ENCODE data around the gene PTGER3.
A peak's percentile ranks its signal among the peaks of the same experiment; 100 is the strongest.
"Not testable (repeated sequence)": the region's sequence is repeated elsewhere in the genome, so short reads cannot be mapped to it uniquely, and the experiment has no call there.

PTGER3 gene

DNA sequence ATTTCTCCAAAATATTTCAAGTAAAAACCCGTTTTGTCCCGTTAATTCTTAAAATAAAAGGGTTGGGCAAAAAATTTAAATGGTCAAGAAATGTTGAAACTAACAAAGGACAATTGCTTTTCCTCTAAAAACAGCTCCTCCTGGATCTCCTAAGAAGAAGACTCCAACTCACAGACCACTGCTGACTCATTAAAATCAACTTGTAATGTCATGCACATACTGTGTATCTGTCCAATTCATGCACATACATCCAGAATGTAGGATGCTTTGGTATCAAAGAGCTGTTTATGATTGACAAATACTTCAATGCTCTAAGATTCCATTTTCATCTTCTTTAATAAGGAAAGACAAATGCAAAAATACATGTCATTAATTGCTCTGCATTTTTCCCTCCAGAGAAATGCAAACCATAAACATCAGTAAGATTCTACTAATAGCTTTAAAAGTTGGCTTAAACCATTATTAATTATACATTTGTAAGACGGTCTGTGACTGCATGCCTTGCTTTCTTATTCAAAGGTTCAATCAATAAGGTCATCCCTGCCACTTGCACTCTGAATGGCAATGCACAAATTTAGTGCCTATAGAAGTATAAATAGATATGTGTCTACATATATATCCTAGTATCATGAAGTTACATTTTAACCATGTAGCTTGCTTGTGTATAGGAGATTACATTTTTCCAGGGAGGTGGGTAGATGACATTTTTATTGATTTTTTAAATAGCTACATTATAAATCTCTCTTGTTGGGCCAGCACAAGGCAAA lies 44.7 kb downstream of the PTGER3 start:
- FAIRE-seq: no peak

GRCh38 chr1:71001624-71002023 lies 46.0 kb downstream of the PTGER3 start:
- FAIRE-seq: no peak

- FAIRE-seq: no peak
Measured at GRCh38 chr1:70997793-70998192, 49.8 kb downstream of the PTGER3 start.

GRCh38 chr1:70994753-70995268 lies 52.8 kb downstream of the PTGER3 start:
- no peak for FAIRE-seq

- FAIRE-seq: no peak
Measured at GRCh38 chr1:70993798-70994197, 53.8 kb downstream of the PTGER3 start.

GRCh38 chr1:70992521-70992920 lies 55.1 kb downstream of the PTGER3 start:
- no peak for FAIRE-seq

DNA sequence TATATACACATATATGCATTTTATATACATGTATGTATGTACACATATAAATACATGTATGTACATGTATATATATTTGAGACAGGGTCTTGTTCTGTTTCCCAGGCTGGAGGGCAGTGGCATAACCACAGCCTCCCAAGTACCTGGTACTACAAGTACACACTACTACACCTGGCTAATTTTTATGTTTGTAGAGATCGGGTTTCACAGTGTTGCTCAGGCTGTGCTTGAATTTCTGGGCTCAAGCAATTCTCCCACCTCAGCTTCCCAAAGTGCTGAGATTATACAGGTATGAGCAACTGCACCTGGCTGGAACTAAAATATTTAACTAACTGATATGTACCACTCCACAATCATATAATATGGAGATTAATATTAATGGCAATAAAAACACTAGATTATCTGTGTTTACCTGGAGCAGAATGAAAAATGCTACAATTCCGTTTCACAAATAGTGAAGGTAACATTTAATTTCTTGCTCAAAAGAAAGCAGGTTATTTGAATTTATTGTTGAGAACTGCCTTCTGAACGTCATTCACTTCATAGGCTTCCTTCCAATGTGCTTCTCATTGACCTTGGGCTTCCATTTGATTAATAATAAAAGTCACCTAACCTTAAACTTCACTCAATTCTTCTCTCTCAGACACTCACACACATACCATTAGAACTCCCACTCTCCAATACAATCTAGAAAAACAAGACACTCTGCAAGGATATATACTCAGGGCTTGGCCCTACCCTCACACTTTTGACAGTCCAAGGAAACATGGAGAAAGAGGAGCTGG lies 57.0 kb downstream of the PTGER3 start:
- FAIRE-seq: no peak

- FAIRE-seq: no peak
Measured at GRCh38 chr1:70987497-70987896, 60.1 kb downstream of the PTGER3 start.

DNA sequence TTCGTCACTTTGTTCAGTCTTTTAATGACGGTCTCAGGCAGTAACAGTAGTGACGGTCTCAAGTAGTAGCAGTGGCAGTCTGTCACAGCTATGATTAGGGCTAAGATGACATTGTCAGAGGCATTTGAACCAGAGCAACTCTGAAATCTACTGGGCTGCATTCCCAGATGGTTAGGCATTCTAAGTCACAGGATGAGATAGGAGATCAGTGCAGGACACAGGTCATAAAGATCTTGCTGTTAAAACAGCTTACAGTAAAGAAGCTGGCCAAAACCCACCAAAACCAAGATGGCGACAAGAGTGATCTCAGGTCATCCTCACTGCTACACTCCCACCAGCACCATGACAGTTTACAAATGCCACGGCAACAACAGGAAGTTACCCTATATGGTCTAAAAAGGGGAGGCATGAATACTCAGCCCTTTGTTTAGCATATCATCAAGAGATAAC lies 61.8 kb downstream of the PTGER3 start:
- FAIRE-seq: not testable (repeated sequence)

GRCh38 chr1:70985278-70985677 lies 62.3 kb downstream of the PTGER3 start:
- FAIRE-seq: not testable (repeated sequence)

- no peak for FAIRE-seq
Measured at GRCh38 chr1:70980361-70980760, 67.3 kb downstream of the PTGER3 start.

- FAIRE-seq: no peak
Measured at GRCh38 chr1:70979881-70980280, 67.7 kb downstream of the PTGER3 start.

GRCh38 chr1:70979313-70979712 lies 68.3 kb downstream of the PTGER3 start:
- no peak for FAIRE-seq

- FAIRE-seq: no peak
Measured at GRCh38 chr1:70978623-70979022, 69.0 kb downstream of the PTGER3 start.

- no peak for FAIRE-seq
Measured at GRCh38 chr1:70977575-70977974, 70.0 kb downstream of the PTGER3 start.

GRCh38 chr1:70977041-70977440 lies 70.6 kb downstream of the PTGER3 start:
- FAIRE-seq: no peak

DNA sequence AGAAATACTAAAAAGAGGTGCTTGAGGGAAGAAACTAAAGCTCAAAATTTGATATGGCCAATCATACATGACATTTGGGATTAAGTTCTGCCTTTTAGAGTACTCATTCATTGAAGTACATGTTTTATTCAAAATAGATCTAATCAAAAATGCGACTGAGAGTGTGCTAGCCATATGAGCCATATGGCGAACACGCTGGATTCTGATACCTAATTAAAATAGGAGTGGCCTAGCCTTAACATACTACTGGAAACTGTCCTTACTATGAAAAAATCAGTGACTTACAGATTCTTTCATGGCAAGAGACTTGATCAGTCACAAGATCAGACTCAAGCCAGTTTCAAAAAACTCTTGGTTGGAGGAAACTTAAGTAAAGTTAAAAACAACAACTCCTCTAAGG lies 73.9 kb downstream of the PTGER3 start:
- FAIRE-seq: no peak

- no peak for FAIRE-seq
Measured at GRCh38 chr1:70970407-70970806, 77.2 kb downstream of the PTGER3 start.

DNA sequence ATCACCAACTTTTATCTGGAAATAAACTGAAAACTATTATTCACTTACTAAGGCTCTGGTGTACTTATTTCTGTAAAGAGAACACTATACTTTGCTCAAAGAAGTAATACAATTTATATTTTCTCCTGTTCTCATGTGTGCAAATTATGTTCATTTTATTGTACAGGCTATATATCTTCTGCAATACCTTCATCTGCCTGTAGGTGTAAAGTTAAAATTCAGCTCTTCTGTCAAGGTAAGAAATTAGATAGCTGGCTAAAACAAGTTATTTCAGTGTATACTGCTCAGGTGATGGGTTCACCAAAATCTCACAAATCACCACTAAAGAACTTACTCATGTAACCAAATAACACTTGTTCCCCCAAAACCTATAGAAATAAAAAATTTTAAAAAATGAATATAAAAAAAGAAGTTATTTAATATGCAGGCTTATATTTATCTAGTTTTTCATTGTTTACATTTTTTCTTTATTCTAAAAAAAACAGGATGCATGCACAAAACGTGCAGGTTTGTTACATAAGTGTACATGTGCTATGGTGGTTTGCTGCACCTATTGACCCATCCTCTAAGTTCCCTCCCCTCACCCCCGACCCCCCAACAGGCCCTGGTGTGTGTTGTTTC lies 81.5 kb downstream of the PTGER3 start:
- peak; percentile 73 for FAIRE-seq

GRCh38 chr1:70963374-70963773 lies 84.2 kb downstream of the PTGER3 start:
- no peak for FAIRE-seq

DNA sequence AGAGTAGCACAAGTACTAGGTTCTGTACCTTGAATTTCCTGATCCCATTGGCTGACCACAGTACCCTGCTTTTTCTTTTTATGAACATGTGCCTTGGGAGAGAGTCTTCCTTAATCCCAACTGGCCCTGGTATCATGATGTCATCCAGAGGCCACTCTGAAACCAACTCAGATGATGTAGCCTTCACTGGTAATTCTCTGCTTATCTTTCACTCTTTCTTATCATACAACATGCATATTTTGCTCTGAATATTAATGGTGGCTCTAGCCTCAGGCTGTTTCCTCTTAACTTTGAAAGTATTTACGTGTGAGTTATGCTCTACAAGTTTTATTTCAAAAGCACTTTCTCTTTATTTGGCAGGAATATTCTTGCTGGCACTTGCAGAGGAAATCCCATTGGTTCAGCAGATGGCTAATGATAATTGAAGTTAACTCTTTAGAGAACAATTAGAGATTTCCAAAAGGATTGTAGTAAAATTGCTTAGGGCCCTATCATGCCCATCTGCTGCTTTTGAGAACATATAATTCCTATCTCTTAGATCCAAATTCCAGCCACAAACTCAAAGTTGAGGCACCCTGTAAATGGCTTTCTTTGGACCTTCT lies 86.1 kb downstream of the PTGER3 start:
- no peak for FAIRE-seq

DNA sequence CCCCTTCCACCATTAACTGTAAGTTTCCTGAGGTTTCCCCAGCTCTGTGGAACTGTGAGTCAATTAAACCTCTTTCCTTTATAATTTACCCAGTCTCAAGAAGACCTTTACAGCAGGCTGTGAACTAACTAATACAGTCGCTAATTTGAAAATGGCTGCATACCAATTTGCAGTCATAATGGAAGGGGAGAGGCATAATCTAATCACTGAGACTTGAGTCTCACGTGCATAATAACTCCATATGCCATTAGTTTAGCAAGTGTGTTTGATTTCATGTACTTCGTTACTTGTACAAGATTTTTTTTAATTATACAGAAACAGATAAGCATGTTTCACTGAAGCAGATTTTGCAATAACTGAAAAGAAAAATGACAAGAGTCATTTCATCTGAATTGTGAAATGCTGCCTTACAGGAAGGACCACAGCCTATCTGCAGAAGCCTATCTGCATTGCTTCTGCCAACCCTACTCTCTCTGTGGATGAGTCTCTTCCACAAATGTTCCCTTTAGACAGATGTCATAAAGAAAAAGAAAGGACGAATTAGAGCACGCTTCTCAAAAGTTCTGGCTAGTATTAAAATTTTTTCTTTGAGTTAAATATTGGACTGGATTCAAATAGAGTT lies 99.1 kb downstream of the PTGER3 start:
- FAIRE-seq: no peak

DNA sequence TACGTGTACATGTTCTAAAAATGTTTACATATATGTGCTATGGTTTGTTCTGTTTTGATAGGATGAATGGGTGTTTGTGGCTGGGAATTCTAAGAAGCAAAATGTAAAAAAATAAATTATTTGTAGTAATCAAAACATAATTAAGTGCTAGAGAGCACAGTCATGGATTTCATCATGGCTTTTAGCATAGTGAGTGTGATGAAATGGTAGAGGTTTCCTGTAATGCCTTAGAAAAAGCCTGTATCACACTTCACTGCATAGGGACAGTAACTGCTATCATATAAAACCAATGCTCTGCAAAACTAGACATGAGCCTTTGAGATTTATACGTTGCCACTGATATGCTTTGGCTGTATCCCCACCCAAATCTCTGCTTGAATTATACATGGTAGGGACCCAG lies 99.8 kb downstream of the PTGER3 start:
- no peak for FAIRE-seq

Measured in G401.6 (cell line).